ENCODE data around the gene ZFP3. TPM values are rescaled to one million over a fixed set of nuclear protein-coding genes. Genes with fewer than 3 reads are reported as not detected.
A peak's percentile ranks its signal among the peaks of the same experiment; 100 is the strongest.
"Not testable (repeated sequence)": the region's sequence is repeated elsewhere in the genome, so short reads cannot be mapped to it uniquely, and the experiment has no call there.

ZFP3 gene
- total RNA-seq: 10 to 100 TPM in 2 of 4 donors, 1 to 10 TPM in 2; 7.4 to 13.7 (median 11.0) TPM

DNA sequence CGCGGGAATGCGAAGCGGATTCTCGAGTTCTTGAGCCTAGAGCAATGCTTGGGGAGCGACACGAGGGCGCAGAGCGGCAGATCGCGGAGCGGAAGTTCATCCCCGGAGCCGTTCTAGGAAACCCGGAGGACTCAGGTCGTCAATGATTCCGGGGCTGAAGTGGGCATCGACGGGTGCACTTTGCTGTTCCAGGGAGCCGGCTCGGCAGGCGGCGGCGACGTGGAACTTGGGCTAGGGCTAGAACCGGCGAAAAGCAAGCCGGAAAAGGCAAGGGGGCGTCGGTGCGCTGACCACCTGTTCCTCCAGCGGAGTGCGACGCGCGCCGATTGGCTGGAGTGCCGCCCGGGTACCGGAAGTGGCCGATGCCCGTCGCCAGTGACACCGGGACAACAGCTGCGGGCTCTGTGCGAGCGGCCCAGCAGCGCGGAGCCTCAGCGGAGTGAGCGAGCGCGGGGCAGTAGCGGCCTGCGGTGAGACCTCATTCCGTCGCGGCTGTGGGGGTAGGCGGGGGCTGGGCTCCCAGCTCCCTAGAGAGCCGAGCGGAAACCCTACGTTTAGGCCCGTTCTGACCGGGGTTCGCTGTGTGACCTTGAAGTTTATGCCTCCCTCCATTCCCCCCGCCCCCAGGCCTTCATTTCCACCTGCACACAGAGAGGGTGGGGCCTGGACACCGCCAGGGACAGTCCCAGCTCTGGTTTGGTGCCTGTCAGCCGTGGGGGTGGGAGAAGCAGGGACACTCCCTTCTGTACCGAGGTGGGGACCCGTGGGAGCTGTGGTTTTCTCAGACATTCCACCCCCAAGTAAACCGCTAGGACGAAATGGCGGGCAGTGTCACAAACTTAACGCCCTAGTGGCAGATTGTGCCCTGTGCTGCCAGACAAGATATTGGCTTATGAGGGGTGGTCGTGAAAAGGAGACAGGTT, at the start of gene ZFP3:
Gene ZFP3 (plus strand): TSS at position 362 of the 923 bp plus-strand sequence. CDS start 13,038 bp downstream, outside the sequence.
- Histone ChIP-seq H3K27me3 (no peaks in the 10 kb centered on the region), H3K36me3 (peaks cover 0 to 10% (median 0%) of the 10 kb centered on the region in 3 donors), H3K9me3 (peaks cover 0 to 7% (median 0%) of the 10 kb centered on the region in 4 donors), H3K4me1 (peaks cover 0 to 10% (median 3%) of the 10 kb centered on the region in 4 donors), H3K4me3 (peak within 1 kb of the TSS; percentile 46 to 84 (median 71)), H3K27ac (peak within 1 kb of the TSS; percentile 47 to 91 (median 79))
- TF ChIP-seq POLR2A (IDR thresholded peaks at IDR 0.05): peak; percentile 46 to 47
- TF ChIP-seq, protein P1, sequence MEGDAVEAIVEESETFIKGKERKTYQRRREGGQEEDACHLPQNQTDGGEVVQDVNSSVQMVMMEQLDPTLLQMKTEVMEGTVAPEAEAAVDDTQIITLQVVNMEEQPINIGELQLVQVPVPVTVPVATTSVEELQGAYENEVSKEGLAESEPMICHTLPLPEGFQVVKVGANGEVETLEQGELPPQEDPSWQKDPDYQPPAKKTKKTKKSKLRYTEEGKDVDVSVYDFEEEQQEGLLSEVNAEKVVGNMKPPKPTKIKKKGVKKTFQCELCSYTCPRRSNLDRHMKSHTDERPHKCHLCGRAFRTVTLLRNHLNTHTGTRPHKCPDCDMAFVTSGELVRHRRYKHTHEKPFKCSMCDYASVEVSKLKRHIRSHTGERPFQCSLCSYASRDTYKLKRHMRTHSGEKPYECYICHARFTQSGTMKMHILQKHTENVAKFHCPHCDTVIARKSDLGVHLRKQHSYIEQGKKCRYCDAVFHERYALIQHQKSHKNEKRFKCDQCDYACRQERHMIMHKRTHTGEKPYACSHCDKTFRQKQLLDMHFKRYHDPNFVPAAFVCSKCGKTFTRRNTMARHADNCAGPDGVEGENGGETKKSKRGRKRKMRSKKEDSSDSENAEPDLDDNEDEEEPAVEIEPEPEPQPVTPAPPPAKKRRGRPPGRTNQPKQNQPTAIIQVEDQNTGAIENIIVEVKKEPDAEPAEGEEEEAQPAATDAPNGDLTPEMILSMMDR (IDR thresholded peaks at IDR 0.05): peak in 3 of 6 experiments; percentile 14 to 28 (median 14)
- peak; percentile 82 to 94 (median 93) for DNase-seq

GRCh38 chr17:5030168-5030567, 48.1 kb upstream of the ZFP3 start:
- not testable (repeated sequence) for H3K27me3 ChIP-seq, DNase-seq, H3K27ac ChIP-seq

DNA sequence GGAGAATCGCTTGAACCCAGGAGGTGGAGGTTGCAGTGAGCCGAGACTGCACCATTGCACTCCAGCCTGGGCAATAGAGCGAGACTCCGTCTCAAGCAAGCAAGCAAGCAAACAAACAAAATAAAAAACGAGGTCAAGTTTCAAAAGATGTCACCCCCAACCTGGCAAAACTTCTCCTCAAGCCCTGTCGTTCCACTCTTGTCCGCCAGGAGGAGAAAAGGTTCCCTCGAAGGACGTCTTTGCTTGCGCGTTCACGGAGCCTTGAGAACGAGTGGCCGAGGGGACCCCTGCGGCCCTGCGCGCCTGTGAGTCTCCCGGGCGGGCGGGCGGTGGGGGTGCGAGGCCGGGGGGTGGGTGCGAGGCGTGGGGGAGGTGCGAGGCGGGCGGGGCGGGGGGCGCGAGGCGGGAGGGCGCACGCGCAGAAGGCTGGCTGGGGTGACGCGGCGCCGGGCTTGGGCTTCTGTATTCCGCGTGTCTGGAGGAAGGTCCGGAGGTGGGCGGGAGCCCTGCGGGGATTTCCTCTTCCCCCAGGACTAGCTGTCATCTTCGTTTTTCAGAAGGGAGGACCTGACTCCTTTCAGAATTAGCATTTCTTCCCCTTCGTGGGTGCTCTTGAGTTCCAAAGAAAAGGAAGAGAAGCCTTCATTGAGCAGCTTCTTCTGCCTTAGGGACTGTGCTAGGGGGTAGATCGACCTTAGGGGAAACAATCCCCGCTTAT, 46.7 kb upstream of the ZFP3 start:
- peak overlapping the region; percentile 70 to 79 (median 76) for H3K27ac ChIP-seq
- peaks cover 0 to 9% (median 3%) of the 10 kb centered on the region in 4 donors for H3K4me1 ChIP-seq
- H3K9me3 ChIP-seq: no peaks in the 10 kb centered on the region
- DNase-seq: peak; percentile 81 to 94 (median 83)
- H3K27me3 ChIP-seq: no peaks in the 10 kb centered on the region
- H3K36me3 ChIP-seq: no peaks in the 10 kb centered on the region
- H3K4me3 ChIP-seq: peak overlapping the region; percentile 50 to 78 (median 54)
- TF ChIP-seq POLR2A (IDR thresholded peaks at IDR 0.05): no peak
- TF ChIP-seq, protein P1 (IDR thresholded peaks at IDR 0.05): peak; percentile 83 to 95 (median 89)

More at GRCh38 chr17:5030168-5030567, 48.1 kb upstream of the ZFP3 start:
- H3K9me3 ChIP-seq, H3K4me1 ChIP-seq, H3K4me3 ChIP-seq, H3K36me3 ChIP-seq: not testable (repeated sequence)

GRCh38 chr17:5032865-5033264, 45.4 kb upstream of the ZFP3 start:
- Histone ChIP-seq H3K36me3 (no peaks in the 10 kb centered on the region), H3K4me3 (no peak overlapping the region), H3K27me3 (no peaks in the 10 kb centered on the region), H3K27ac (no peak overlapping the region), H3K9me3 (no peaks in the 10 kb centered on the region), H3K4me1 (peaks cover 0 to 9% (median 3%) of the 10 kb centered on the region in 4 donors)
- no peak for DNase-seq
- TF ChIP-seq, protein P1 (IDR thresholded peaks at IDR 0.05): no peak
- no peak for TF ChIP-seq POLR2A (IDR thresholded peaks at IDR 0.05)

DNA sequence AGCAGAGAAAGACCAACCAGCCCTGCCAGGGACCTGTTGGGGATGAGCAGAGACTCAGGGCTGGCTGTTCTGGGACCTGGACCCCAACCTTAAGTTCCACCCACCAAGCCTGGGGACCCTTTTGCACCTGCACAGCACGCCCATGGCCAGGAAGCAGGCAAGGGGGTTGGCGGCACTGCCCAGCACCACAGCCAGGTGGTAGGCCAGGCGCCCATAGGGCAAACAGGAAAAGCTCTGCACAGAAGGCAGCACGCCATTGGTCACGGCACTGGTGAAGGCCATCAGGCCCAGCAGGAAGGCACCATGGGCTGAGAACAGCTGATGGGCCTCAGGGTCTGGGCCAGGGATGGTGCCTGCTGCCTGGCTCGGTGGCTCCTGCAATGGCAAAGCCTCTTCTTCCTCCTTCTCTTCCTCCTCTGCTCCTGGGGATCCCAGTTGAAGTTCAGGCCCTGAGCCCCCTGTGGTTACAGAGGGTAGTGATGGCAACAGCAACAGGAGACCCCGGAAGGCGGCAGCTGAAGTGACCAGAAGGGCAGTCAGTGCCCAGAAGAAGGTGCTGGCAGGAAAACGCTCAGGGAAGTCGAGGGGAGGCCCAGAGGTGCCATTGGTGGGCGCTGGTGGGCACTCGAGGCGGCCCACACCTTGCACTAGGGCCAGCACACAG, 44.8 kb upstream of the ZFP3 start:
- peaks cover 0 to 9% (median 3%) of the 10 kb centered on the region in 4 donors for H3K4me1 ChIP-seq
- no peaks in the 10 kb centered on the region for H3K9me3 ChIP-seq
- H3K4me3 ChIP-seq: peak overlapping the region in 1 of 4 donors; percentile 63
- no peaks in the 10 kb centered on the region for H3K27me3 ChIP-seq
- no peaks in the 10 kb centered on the region for H3K36me3 ChIP-seq
- no peak for DNase-seq
- H3K27ac ChIP-seq: no peak overlapping the region
- no peak for TF ChIP-seq POLR2A (IDR thresholded peaks at IDR 0.05)
- TF ChIP-seq, protein P1 (IDR thresholded peaks at IDR 0.05): no peak
